Measurements from ENCODE around the gene TMEM120B.

DNA sequence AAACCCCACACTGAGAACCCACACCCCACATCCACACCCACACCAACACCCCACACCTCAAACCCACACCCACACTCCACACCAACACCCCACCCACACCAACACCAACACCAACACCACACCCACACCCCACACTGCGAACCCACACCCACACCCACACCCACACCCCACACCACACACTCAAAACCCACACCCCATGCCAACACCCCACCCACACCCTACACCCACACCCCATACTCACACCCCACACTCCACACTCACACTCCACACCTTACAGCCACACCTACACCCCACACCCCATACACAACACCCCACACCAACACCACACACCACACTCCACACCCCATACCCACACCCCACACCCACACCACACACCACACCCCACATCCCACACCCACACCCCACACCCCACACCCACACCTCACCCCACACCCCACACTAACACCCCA is 38.0 kb downstream of the TMEM120B start:
- TF ChIP-seq, protein P1, sequence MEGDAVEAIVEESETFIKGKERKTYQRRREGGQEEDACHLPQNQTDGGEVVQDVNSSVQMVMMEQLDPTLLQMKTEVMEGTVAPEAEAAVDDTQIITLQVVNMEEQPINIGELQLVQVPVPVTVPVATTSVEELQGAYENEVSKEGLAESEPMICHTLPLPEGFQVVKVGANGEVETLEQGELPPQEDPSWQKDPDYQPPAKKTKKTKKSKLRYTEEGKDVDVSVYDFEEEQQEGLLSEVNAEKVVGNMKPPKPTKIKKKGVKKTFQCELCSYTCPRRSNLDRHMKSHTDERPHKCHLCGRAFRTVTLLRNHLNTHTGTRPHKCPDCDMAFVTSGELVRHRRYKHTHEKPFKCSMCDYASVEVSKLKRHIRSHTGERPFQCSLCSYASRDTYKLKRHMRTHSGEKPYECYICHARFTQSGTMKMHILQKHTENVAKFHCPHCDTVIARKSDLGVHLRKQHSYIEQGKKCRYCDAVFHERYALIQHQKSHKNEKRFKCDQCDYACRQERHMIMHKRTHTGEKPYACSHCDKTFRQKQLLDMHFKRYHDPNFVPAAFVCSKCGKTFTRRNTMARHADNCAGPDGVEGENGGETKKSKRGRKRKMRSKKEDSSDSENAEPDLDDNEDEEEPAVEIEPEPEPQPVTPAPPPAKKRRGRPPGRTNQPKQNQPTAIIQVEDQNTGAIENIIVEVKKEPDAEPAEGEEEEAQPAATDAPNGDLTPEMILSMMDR (IDR thresholded peaks at IDR 0.05; ENCODE audit: low read depth, low read length, poor library complexity, severe bottlenecking): no peak
- no peak for TF ChIP-seq EZH2phosphoT487 (IDR thresholded peaks at IDR 0.05; ENCODE audit: borderline replicate concordance, low read length)

Measured in DOHH2 (cell line).